Body of pancreas (tissue), 4 donors: ENCODE measurements around the gene TEX2. TPM values are rescaled to one million over a fixed set of nuclear protein-coding genes. Genes with fewer than 3 reads are reported as not detected.

Experiments used
- ATAC-seq: fragments of 150-250 bp; one replicate; pipeline ENCODE4 v1.9.1; 2016
- DNase-seq, 4 donors: peaks; one replicate each; pipeline ENCODE4 v3.0.0-alpha.2; 2019
- H3K27ac ChIP-seq, 4 donors: fragments of 200-600 bp; sonication (generic); 1 replicate in 3 of 4; 2 replicates in 1 of 4; pipeline versions ENCODE4 v1.5.1 to v1.6.1; 2016 to 2019; ENCODE audit warnings: mild to moderate bottlenecking in 1 of 4, mixed read lengths in 1 of 4, moderate library complexity in 1 of 4
- H3K27me3 ChIP-seq, 2 donors: fragments of 200-600 bp; sonication (generic); one replicate each; pipeline ENCODE4 v1.6.0; 2016; ENCODE audit warnings: mild to moderate bottlenecking in 1 of 2
- H3K36me3 ChIP-seq, 2 donors: fragments of 200-600 bp; sonication (generic); replicated peaks in 1 of 2; 2 replicates each; pipeline ENCODE4 v1.5.1; 2016; ENCODE audit warnings: low read depth in 2 of 2; ENCODE audit not compliant: insufficient read depth in 1 of 2
- H3K4me1 ChIP-seq: fragments of 200-600 bp; sonication (generic); one replicate; pipeline ENCODE4 v1.6.0; 2016
- H3K4me3 ChIP-seq, 2 donors: fragments of 200-600 bp; sonication (generic); 1 replicate in 1 of 2; 2 replicates in 1 of 2; pipeline ENCODE4 v1.5.1; 2016 to 2019
- H3K9me3 ChIP-seq, 3 donors: fragments of 200-600 bp; sonication (generic); 1 replicate in 2 of 3; 2 replicates in 1 of 3; pipeline ENCODE4 v1.5.1; 2016
- CTCF ChIP-seq, 7 experiments: fragments of 450-650 bp in 4 of 7; fragments of 200-600 bp in 3 of 7; sonication (generic) in 3 of 7; IDR thresholded peaks; one replicate each; pipeline ENCODE4 v1.5.1; 2016 to 2019; ENCODE audit warnings: antibody characterized with exemption in 7 of 7
- POLR2A ChIP-seq, 3 donors: fragments of 450-650 bp; IDR thresholded peaks; one replicate each; pipeline ENCODE4 v1.6.1; 2016; ENCODE audit warnings: antibody characterized with exemption in 3 of 3, mild to moderate bottlenecking in 2 of 3
- WGBS, 2 donors: methylation state at CpG; one replicate each; pipeline ENCODE4 v1.1.5; 2017; 5-methylcytosine and 5-hydroxymethylcytosine counted together
- intact Hi-C: fragments of 100-400 bp; cut with DNase I; formaldehyde crosslinking; loops from one replicate; pipeline ENCODE4 v1.15.1; 2023
- total RNA-seq, 2 donors: library from RNA; depleted of rRNA; stranded (reverse); fragments of >200 nt; gene quantifications; one replicate each; pipeline ENCODE4 v1.1.0, GENCODE V29; 2016

TEX2 gene
- total RNA-seq, 2 donors from 2014 or later = 36.1 to 82.1 TPM

- H3K27me3 ChIP-seq = no peaks in the 10 kb centered on the region
- TF ChIP-seq CTCF (IDR thresholded peaks at IDR 0.05) (no peak), POLR2A (IDR thresholded peaks at IDR 0.05) (no peak)
- no peaks in the 10 kb centered on the region for H3K9me3 ChIP-seq
- no peak overlapping the region for H3K4me3 ChIP-seq
- 70 to 83% methylated on average over 6 of the region's 6 CpGs for whole genome bisulfite sequencing, 2 donors
- DNase-seq = no peak
- no peaks in the 10 kb centered on the region for H3K4me1 ChIP-seq
- H3K36me3 ChIP-seq = no peaks in the 10 kb centered on the region
- intact Hi-C loops = loop anchor here (10.0 kb wide), 1 partner anchor 108 kb away; no protein-coding TSS in a partner anchor
- H3K27ac ChIP-seq = no peak overlapping the region
- ATAC-seq = no peak
These were observed 9.9 kb upstream of the TEX2 start for GRCh38 chr17:64273006-64273405.

GRCh38 chr17:64270885-64271284, 7.8 kb upstream of the TEX2 start:
- ATAC-seq (no peak), DNase-seq (no peak)
- WGBS, 2 donors = 69 to 92% methylated on average over 6 of the region's 6 CpGs
- no peak for TF ChIP-seq CTCF (IDR thresholded peaks at IDR 0.05)
- no peak for TF ChIP-seq POLR2A (IDR thresholded peaks at IDR 0.05)
- no peak overlapping the region for H3K4me3 ChIP-seq
- H3K27me3 ChIP-seq = no peaks in the 10 kb centered on the region
- no peaks in the 10 kb centered on the region for H3K9me3 ChIP-seq
- intact Hi-C loops = loop anchor here (10.0 kb wide), 1 partner anchor 106 kb away; no protein-coding TSS in a partner anchor
- no peaks in the 10 kb centered on the region for H3K4me1 ChIP-seq
- no peaks in the 10 kb centered on the region for H3K36me3 ChIP-seq
- H3K27ac ChIP-seq = no peak overlapping the region

- H3K9me3 ChIP-seq = no peaks in the 10 kb centered on the region
- DNase-seq = no peak
- TF ChIP-seq CTCF (IDR thresholded peaks at IDR 0.05) (no peak), POLR2A (IDR thresholded peaks at IDR 0.05) (no peak)
- WGBS, 2 donors = 66 to 74% methylated on average over 5 to 7 of the region's 7 CpGs
- no peaks in the 10 kb centered on the region for H3K27me3 ChIP-seq
- intact Hi-C loops = loop anchor here (10.0 kb wide), 2 partner anchors 105 to 355 kb away; partner anchors contain the start of genes CSHL1 and GH1
- no peaks in the 10 kb centered on the region for H3K4me1 ChIP-seq
- H3K36me3 ChIP-seq = no peaks in the 10 kb centered on the region
- no peak for ATAC-seq
- H3K4me3 ChIP-seq = no peak overlapping the region
- H3K27ac ChIP-seq = no peak overlapping the region
These were observed 6.9 kb upstream of the TEX2 start for GRCh38 chr17:64269687-64270649.

GRCh38 chr17:64264891-64265290, 1.8 kb upstream of the TEX2 start:
- WGBS, 2 donors = 67 to 70% methylated on average over 3 of the region's 3 CpGs
- intact Hi-C loops = loop anchor here (10.0 kb wide), 1 partner anchor 350 kb away; the partner anchor contains the start of genes CSHL1 and GH1

More at GRCh38 chr17:64264891-64265290, 1.8 kb upstream of the TEX2 start:
- TF ChIP-seq POLR2A (IDR thresholded peaks at IDR 0.05) = no peak
- no peak for TF ChIP-seq CTCF (IDR thresholded peaks at IDR 0.05)
- Histone ChIP-seq H3K27me3 (no peaks in the 10 kb centered on the region), H3K36me3 (no peaks in the 10 kb centered on the region), H3K4me1 (peaks cover 29% of the 10 kb centered on the region), H3K4me3 (no peak overlapping the region), H3K27ac (no peak overlapping the region), H3K9me3 (no peaks in the 10 kb centered on the region)
- DNase-seq = no peak
- ATAC-seq = no peak
